GM12864 (cell line): Measurements from ENCODE around the gene UBA3.

Source experiments
- DNase-seq: peaks from one replicate; pipeline ENCODE4 v3.0.0-alpha.2; 2011; ENCODE audit warnings: low read depth
- H3K4me3 ChIP-seq: 2 replicates; pipeline ENCODE4 v1.5.1; 2011; ENCODE audit warnings: mild to moderate bottlenecking, low read depth, low read length, control low read depth
- TF ChIP-seq, protein P1 (sequence below): IDR thresholded peaks from 2 replicates; pipeline ENCODE4 v1.5.1; 2011; ENCODE audit warnings: low read depth, mild to moderate bottlenecking, moderate library complexity, low read length, control low read depth, inconsistent platforms; ENCODE audit errors: missing control alignments

The UBA3 gene

GRCh38 chr3:69080233-69080920 is at the start of gene UBA3:
TSS of gene UBA3 (minus strand) at chr3:69080365. CDS start at chr3:69080353, 12 bp downstream.
- DNase-seq, result peak; percentile 67
- peak within 1 kb of the TSS; percentile 94 for H3K4me3 ChIP-seq
- TF ChIP-seq, protein P1, sequence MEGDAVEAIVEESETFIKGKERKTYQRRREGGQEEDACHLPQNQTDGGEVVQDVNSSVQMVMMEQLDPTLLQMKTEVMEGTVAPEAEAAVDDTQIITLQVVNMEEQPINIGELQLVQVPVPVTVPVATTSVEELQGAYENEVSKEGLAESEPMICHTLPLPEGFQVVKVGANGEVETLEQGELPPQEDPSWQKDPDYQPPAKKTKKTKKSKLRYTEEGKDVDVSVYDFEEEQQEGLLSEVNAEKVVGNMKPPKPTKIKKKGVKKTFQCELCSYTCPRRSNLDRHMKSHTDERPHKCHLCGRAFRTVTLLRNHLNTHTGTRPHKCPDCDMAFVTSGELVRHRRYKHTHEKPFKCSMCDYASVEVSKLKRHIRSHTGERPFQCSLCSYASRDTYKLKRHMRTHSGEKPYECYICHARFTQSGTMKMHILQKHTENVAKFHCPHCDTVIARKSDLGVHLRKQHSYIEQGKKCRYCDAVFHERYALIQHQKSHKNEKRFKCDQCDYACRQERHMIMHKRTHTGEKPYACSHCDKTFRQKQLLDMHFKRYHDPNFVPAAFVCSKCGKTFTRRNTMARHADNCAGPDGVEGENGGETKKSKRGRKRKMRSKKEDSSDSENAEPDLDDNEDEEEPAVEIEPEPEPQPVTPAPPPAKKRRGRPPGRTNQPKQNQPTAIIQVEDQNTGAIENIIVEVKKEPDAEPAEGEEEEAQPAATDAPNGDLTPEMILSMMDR, result no peak

DNA sequence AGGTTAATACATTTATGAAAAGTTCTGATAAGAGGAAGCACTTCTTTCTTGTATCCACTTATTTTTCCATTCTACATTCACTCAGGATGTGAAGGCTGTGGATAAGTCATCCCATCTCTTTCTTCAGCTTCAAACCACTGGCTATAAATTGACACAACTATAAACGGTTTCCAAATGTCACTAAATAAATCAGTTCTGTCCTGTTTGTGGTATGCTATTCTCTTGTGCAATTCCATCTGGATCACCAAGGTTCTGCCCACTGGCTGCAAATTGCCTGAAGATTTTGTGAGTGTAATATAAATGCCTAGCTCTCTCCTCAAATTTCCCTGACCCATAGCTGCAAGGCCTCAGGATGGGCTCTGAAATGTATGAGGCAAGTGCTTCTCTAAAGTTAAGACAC is 49.4 kb upstream of the UBA3 start:
- no peak for DNase-seq
- TF ChIP-seq, protein P1, result no peak
- no peak overlapping the region for H3K4me3 ChIP-seq

GRCh38 chr3:69128509-69128908 is 48.3 kb upstream of the UBA3 start:
- no peak overlapping the region for H3K4me3 ChIP-seq
- DNase-seq, result no peak
- TF ChIP-seq, protein P1, result no peak

DNA sequence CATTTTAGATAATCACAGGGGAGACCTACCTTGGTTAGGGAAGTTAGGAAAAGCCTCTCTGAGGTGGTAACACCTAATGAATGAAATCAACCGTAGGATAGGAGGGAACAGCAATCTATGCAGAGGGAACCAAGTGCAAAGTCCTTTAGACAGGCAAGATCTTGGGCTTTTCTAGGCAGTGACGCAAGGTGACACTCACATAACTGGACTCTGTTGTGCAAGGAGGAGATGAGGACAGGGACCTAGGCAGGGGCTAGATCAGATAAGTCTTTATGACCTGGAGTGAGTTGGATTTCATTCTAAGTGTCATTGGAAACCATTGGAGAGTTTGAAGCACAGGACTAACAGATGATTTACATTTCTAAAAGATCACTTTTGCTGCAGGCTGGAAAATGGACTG is 46.8 kb upstream of the UBA3 start:
- TF ChIP-seq, protein P1, result no peak
- DNase-seq, result no peak
- H3K4me3 ChIP-seq, result no peak overlapping the region

DNA sequence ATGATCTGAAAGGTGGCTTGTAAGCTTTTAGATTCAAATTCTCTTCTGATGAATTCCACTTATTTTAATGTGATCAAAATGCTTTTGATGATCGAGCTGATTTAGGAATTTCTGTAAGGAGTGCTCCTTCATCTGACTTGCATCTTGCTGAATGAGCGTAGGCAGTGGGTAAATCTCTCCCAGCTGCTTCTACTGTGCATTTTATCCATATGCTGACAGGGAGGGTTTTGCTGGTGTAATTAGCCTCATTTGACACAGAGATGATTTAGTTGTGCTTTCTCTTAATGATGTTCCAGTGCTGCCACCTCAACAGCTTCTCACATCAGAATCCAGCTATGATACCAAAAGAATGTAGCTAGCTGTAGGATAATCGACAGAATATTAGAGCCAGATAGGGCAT is 46.1 kb upstream of the UBA3 start:
- no peak overlapping the region for H3K4me3 ChIP-seq
- no peak for DNase-seq
- TF ChIP-seq, protein P1, result no peak

- TF ChIP-seq, protein P1, result no peak
Measured at GRCh38 chr3:69122403-69122802, 42.2 kb upstream of the UBA3 start, which contains the start of gene LMOD3. TSS of gene LMOD3 (minus strand) at chr3:69122595. CDS start at chr3:69122386, 209 bp downstream.

GRCh38 chr3:69121950-69122349 is 41.8 kb upstream of the UBA3 start:
- TF ChIP-seq, protein P1, result no peak
- no peak overlapping the region for H3K4me3 ChIP-seq
- no peak for DNase-seq

More at GRCh38 chr3:69122403-69122802, 42.2 kb upstream of the UBA3 start, which contains the start of gene LMOD3:
- no peak within 1 kb of the TSS for H3K4me3 ChIP-seq
- no peak for DNase-seq
